Skeletal muscle tissue (tissue), 4 donors: Measurements from ENCODE around the gene CDON. TPM values are rescaled to one million over a fixed set of nuclear protein-coding genes. Genes with fewer than 3 reads are reported as not detected.

Source experiments
- H3K27ac ChIP-seq: one replicate; pipeline ENCODE4 v1.7.0; 2013; ENCODE audit warnings: mild to moderate bottlenecking, low read depth, low read length, inconsistent platforms
- H3K27me3 ChIP-seq, 3 donors: one replicate each; pipeline ENCODE4 v1.7.0; 2013; ENCODE audit warnings: low read length in 3 of 3; ENCODE audit not compliant: control insufficient read depth in 3 of 3, insufficient read depth in 3 of 3
- H3K36me3 ChIP-seq, 3 donors: one replicate each; pipeline ENCODE4 v1.7.0; 2013; ENCODE audit warnings: low read length in 3 of 3; ENCODE audit not compliant: control insufficient read depth in 3 of 3, insufficient read depth in 3 of 3
- H3K4me1 ChIP-seq, 3 donors: one replicate each; pipeline ENCODE4 v1.7.0; 2013; ENCODE audit warnings: low read length in 3 of 3, mild to moderate bottlenecking in 3 of 3; ENCODE audit not compliant: control insufficient read depth in 3 of 3, insufficient read depth in 3 of 3
- H3K4me3 ChIP-seq, 3 donors: one replicate each; pipeline ENCODE4 v1.7.0; 2013; ENCODE audit warnings: low read length in 3 of 3
- H3K9ac ChIP-seq, 3 donors: one replicate each; pipeline ENCODE4 v1.7.0; 2013; ENCODE audit warnings: low read length in 3 of 3, mild to moderate bottlenecking in 3 of 3, moderate library complexity in 2 of 3, low read depth in 1 of 3
- H3K9me3 ChIP-seq, 3 donors: one replicate each; pipeline ENCODE4 v1.7.0; 2013; ENCODE audit warnings: low read length in 3 of 3; ENCODE audit not compliant: control insufficient read depth in 3 of 3
- total RNA-seq: library from RNA; depleted of rRNA; stranded (reverse); fragments of >200 nt; gene quantifications from one replicate; pipeline ENCODE4 v1.2.3, GENCODE V29; 2014
- donor health status: Osteomylitis.

The CDON gene
- total RNA-seq, 1 donor from 2014 or later: 28.7 TPM

- Histone ChIP-seq H3K36me3 (no peaks in the 10 kb centered on the region), H3K27me3 (peaks cover 0 to 3% (median 0%) of the 10 kb centered on the region in 3 donors), H3K9me3 (no peaks in the 10 kb centered on the region), H3K4me1 (peaks cover 6 to 9% (median 7%) of the 10 kb centered on the region in 3 donors), H3K9ac (peak overlapping the region; percentile 23 to 89 (median 54)), H3K4me3 (peak overlapping the region; percentile 70 to 91 (median 91)), H3K27ac (no peak overlapping the region)
Observed at GRCh38 chr11:126061707-126062678, 673 bp downstream of the CDON start.

GRCh38 chr11:126060757-126061171, 1.9 kb downstream of the CDON start:
- no peak overlapping the region for H3K27ac ChIP-seq
- H3K9ac ChIP-seq: no peak overlapping the region

GRCh38 chr11:126059238-126059781, 3.4 kb downstream of the CDON start:
- Histone ChIP-seq H3K27ac (no peak overlapping the region), H3K9ac (no peak overlapping the region)

More at GRCh38 chr11:126060757-126061171, 1.9 kb downstream of the CDON start:
- Histone ChIP-seq H3K9me3 (no peaks in the 10 kb centered on the region), H3K4me3 (peak overlapping the region in 1 of 3 donors; percentile 5), H3K27me3 (peaks cover 0 to 3% (median 0%) of the 10 kb centered on the region in 3 donors), H3K4me1 (peaks cover 6 to 9% (median 7%) of the 10 kb centered on the region in 3 donors), H3K36me3 (no peaks in the 10 kb centered on the region)

GRCh38 chr11:126058105-126058874, 4.4 kb downstream of the CDON start:
- Histone ChIP-seq H3K36me3 (no peaks in the 10 kb centered on the region), H3K9me3 (no peaks in the 10 kb centered on the region), H3K27me3 (peaks cover 0 to 3% (median 0%) of the 10 kb centered on the region in 3 donors), H3K27ac (no peak overlapping the region), H3K4me3 (peak overlapping the region in 1 of 3 donors; percentile 1), H3K4me1 (peaks cover 3 to 9% (median 7%) of the 10 kb centered on the region in 3 donors), H3K9ac (no peak overlapping the region)

More at GRCh38 chr11:126059238-126059781, 3.4 kb downstream of the CDON start:
- Histone ChIP-seq H3K4me1 (peaks cover 6 to 9% (median 7%) of the 10 kb centered on the region in 3 donors), H3K36me3 (no peaks in the 10 kb centered on the region), H3K4me3 (no peak overlapping the region), H3K9me3 (no peaks in the 10 kb centered on the region), H3K27me3 (peaks cover 0 to 3% (median 0%) of the 10 kb centered on the region in 3 donors)

GRCh38 chr11:126054882-126055281, 7.8 kb downstream of the CDON start:
- no peak overlapping the region for H3K4me3 ChIP-seq
- H3K4me1 ChIP-seq: no peaks in the 10 kb centered on the region
- no peak overlapping the region for H3K9ac ChIP-seq
- H3K36me3 ChIP-seq: no peaks in the 10 kb centered on the region
- no peak overlapping the region for H3K27ac ChIP-seq
- H3K27me3 ChIP-seq: peaks cover 0 to 3% (median 0%) of the 10 kb centered on the region in 3 donors
- no peaks in the 10 kb centered on the region for H3K9me3 ChIP-seq

- no peaks in the 10 kb centered on the region for H3K36me3 ChIP-seq
- no peaks in the 10 kb centered on the region for H3K4me1 ChIP-seq
- H3K27ac ChIP-seq: no peak overlapping the region
- peaks cover 0 to 3% (median 0%) of the 10 kb centered on the region in 3 donors for H3K27me3 ChIP-seq
- H3K4me3 ChIP-seq: no peak overlapping the region
- no peaks in the 10 kb centered on the region for H3K9me3 ChIP-seq
- no peak overlapping the region for H3K9ac ChIP-seq
Observed at GRCh38 chr11:126054408-126054807, 8.3 kb downstream of the CDON start.

GRCh38 chr11:126053415-126054286, 9.0 kb downstream of the CDON start:
- no peak overlapping the region for H3K27ac ChIP-seq

GRCh38 chr11:126051117-126051516, 11.5 kb downstream of the CDON start:
- Histone ChIP-seq H3K9me3 (no peaks in the 10 kb centered on the region), H3K9ac (no peak overlapping the region), H3K36me3 (no peaks in the 10 kb centered on the region), H3K27me3 (no peaks in the 10 kb centered on the region), H3K4me3 (no peak overlapping the region), H3K4me1 (no peaks in the 10 kb centered on the region), H3K27ac (no peak overlapping the region)

More at GRCh38 chr11:126053415-126054286, 9.0 kb downstream of the CDON start:
- no peaks in the 10 kb centered on the region for H3K4me1 ChIP-seq
- no peaks in the 10 kb centered on the region for H3K9me3 ChIP-seq
- no peak overlapping the region for H3K4me3 ChIP-seq
- H3K9ac ChIP-seq: no peak overlapping the region
- peaks cover 0 to 3% (median 0%) of the 10 kb centered on the region in 3 donors for H3K27me3 ChIP-seq
- H3K36me3 ChIP-seq: no peaks in the 10 kb centered on the region

GRCh38 chr11:126049159-126049558, 13.5 kb downstream of the CDON start:
- Histone ChIP-seq H3K4me3 (no peak overlapping the region), H3K4me1 (no peaks in the 10 kb centered on the region), H3K27me3 (no peaks in the 10 kb centered on the region), H3K36me3 (no peaks in the 10 kb centered on the region), H3K9ac (no peak overlapping the region), H3K27ac (no peak overlapping the region), H3K9me3 (no peaks in the 10 kb centered on the region)
